Neural cell (in vitro differentiated cells): ENCODE results near the gene FOXC2.

ENCODE experiments used
- CTCF ChIP-seq: fragments of 450-650 bp; IDR thresholded peaks from 2 replicates; pipeline ENCODE4 v1.5.1; 2014; ENCODE audit warnings: antibody characterized with exemption, mild to moderate bottlenecking, moderate library complexity; ENCODE audit not compliant: poor library complexity, severe bottlenecking
- EP300 ChIP-seq: fragments of 450-650 bp; conservative IDR thresholded peaks from 2 replicates; pipeline ENCODE4 v1.6.1; 2014; ENCODE audit warnings: antibody characterized with exemption, mild to moderate bottlenecking, moderate library complexity; ENCODE audit not compliant: poor library complexity, severe bottlenecking
- EZH2 ChIP-seq: fragments of 200-600, 300-800 bp; shearing (Covaris generic), sonication (generic); IDR thresholded peaks from 2 replicates; pipeline ENCODE4 v1.6.1; 2014; ENCODE audit warnings: antibody characterized with exemption, low read length, borderline replicate concordance, mild to moderate bottlenecking; ENCODE audit not compliant: insufficient read depth, poor library complexity, severe bottlenecking
- MXI1 ChIP-seq: fragments of 450-650 bp; conservative IDR thresholded peaks from 2 replicates; pipeline ENCODE4 v1.6.1; 2014; ENCODE audit warnings: antibody characterized with exemption, mild to moderate bottlenecking; ENCODE audit not compliant: poor library complexity, severe bottlenecking
- POLR2AphosphoS5 ChIP-seq: IDR thresholded peaks from 2 replicates; pipeline ENCODE4 v1.6.1; 2012
- RAD21 ChIP-seq: fragments of 450-650 bp; conservative IDR thresholded peaks from 2 replicates; pipeline ENCODE4 v1.6.1; 2014; ENCODE audit warnings: antibody characterized with exemption, mild to moderate bottlenecking, moderate library complexity

GRCh38 chr16:86595983-86596605 lies 29.5 kb downstream of the FOXC2 start:
- TF ChIP-seq MXI1 = no peak
- TF ChIP-seq EP300 = no peak
- no peak for TF ChIP-seq CTCF
- TF ChIP-seq EZH2 = no peak
- TF ChIP-seq RAD21 = no peak
- TF ChIP-seq POLR2AphosphoS5 = no peak
